ENCODE results near the gene SKI.

SKI gene

DNA sequence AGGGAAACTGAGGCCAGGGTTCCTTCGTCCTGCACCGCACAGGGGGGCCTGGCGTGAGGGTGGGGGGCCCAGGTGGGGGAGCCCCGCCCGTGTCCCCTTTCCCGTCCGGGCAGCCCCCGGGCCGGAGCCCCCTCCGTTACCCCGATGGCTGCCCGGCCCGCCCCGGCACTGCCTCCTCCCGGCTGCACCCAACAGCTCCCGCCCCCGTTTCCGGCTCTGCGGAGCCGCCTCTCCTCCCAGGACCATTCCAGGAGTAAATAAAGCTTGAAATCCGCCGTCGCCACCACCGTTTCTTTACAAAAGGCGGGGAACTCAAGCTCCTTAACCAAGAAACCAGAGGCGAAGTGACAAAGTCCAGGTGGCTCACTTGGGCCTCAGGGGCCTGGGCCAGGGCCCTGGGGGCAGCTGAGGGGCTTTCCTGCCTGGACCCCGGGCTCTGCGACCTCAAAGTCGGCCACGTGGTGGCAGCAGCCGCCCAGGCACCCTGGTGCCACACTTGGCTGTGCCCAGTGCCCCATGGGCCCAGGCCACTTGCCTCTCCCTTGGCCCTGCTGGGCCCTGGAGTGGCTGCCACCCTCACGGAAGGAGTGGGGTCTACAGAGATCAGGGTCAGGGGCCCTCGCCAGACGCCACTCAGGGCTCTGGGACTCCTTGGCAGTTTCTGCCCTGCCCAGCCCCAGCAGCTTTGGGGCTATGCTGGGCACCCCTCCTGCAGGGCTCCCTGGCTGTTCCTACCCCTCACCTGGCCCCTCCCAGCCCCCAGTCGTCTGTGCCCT, 33.0 kb upstream of the SKI start:
- peak; percentile 79 for DNase-seq

- no peak for DNase-seq
These were observed 32.3 kb upstream of the SKI start for GRCh38 chr1:2195785-2196184.

DNA sequence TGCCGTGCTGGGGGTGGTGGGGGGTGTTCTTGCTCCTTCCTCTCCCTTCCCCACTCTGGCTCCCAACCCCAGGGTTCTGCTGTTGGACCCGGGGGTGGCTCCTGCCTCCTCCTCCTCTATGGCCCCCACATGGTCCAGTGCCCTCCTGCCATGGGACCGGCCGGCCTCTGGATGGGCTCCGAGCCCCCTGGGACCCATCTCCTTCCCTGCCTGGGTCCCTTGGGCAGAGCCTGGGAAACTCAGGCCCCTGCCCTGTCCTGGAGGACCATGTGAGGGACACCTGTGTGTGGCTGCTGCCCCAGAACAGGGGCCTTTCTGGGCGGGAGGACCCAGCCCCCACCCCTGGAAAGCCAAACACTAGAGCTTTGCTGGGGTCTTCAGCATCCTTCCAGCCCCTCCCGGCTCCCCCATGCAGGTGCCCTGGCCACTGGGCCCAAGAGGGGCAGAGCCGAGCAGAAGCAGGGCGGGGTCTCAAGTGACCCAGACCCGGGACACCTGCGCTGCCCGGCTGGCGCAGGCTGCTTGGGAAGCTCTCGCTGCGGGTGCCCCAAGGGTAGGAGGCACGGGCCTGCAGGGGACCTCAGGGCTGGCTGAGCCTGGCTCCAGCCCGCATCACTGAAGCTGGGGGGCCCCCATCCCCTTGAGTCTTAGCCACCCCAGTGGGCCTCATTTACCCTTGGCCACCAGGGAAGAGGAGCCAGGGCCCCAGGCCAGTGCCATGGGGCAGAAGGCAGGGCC, 31.0 kb upstream of the SKI start:
- no peak for DNase-seq

DNA sequence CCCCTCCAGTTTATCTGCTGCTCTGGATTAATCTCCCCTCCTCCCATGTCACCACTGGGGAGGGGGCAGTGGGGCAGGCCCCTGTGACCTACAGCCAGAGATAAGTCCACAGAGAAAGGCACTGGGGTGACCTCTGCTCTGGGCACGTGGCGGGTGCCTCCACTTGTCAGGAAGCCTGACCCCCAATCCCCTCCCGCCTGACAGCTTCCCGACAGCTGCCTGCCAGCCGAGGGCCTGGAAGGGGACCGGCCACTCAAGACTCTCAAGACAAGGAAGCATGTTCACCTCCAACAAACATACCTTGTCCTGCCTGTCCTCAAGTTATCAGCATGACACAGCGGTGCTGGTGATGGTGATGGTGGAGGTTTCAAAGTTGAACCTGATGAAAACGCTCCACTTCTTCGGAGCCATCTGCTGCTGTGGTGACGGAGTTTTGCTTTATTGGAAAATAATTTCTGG, 30.4 kb upstream of the SKI start:
- no peak for DNase-seq

GRCh38 chr1:2198571-2198970, 29.5 kb upstream of the SKI start:
- no peak for DNase-seq

- no peak for DNase-seq
These were observed 28.9 kb upstream of the SKI start for GRCh38 chr1:2199042-2199810.

- DNase-seq: no peak
These were observed 27.7 kb upstream of the SKI start for GRCh38 chr1:2200308-2200943.

GRCh38 chr1:2201062-2201461, 27.1 kb upstream of the SKI start:
- DNase-seq: no peak

DNA sequence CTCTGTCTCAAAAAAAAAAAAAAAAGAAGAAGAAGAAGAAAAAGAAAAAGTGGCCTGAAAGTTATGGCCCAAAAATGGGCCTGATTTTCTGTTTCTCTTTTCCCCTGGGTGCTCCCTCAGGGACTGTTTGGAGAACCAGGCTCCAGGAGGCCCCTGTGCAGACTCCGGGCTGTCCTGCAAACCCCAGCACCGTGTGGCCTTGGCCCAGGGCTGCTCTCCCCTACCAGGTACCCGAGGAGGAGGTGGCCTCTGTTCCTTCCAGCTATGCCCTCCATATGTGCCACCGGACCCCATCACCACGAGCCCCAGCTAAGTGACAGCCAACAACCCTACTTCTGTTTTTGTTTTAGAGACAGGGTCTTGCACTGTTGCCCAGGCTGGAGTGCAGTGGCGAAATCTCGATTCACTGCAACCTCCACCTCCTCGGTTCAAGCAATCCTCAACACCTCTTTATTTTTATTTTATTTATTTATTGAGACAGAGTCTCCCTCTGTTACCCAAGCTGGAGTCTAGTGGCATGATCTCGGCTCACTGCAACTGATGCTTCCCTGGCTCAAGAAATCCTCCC, 26.0 kb upstream of the SKI start:
- DNase-seq: no peak

DNA sequence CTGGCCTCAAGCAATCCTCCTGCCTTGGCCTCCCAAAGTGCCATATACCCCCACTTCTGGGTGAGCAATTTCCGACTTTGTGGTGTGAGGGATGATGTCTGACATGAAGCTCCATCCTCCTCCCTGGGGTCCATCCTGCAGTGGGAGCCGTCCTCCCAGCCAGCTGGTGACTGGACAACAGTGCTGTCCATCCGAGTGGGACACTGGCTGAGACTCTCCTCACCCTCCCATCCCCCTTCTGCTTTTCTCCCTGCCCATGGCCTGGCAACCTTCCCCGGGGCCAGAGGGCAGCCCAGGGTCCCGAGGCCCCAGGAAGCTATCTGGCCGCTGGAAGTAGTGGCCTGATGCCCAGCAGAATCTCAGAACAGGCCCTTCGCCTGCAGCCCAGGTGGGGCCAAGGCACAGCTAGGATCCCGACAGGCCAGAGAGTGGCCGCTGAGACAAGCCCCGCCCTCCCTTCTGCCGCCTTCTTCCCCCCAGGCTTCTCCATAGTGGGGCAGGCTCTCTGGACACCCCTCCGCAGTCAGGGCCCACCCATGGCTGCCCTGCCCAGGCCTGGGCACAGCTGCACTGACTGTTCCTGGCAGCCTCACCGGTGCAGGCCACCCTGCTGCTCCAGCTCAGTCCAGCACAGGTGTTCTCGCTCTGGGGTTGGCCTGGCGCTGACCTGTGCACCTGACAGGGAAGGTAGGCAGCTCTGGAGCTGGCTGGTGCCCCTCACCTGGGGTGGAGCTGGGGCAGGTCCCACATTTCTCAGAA, 25.1 kb upstream of the SKI start:
- no peak for DNase-seq

GRCh38 chr1:2203671-2204414, 24.3 kb upstream of the SKI start:
- DNase-seq: no peak

GRCh38 chr1:2204415-2205190, 23.5 kb upstream of the SKI start:
- no peak for DNase-seq

GRCh38 chr1:2205191-2205952, 22.7 kb upstream of the SKI start:
- no peak for DNase-seq

DNA sequence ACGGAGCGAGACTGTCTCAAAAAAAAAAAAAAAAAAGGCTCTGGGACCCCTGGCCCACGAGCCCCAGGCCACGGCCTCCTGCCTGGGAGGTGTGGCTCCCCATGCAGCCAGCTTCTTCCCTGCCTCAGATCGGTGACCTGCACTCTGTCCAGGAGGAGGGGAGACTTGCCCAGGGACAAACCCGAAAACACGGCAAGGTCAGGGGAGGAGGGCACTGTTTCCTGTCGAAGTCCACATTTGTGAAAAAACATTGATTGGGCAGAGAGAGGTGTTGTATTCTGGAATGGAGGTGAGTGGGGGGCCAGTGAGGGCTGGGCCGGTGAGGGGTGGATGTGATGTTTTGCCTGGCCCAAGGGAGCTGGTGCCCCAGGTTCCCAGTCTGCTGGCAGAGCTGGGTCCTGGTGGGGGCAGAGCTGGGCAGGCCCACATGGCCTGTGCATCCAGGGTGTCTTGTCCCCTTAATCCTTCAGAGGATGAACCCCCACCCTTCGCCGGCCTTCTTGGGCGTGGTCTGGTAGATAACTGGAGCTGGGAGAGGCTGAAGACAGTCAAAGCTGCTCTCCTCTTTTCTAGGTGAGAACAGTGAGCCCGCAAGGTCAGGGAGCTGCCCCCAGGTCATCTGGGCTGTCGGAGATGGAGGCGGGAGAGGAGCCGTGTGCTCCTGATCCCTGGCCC, 21.2 kb upstream of the SKI start:
- DNase-seq: no peak

DNA sequence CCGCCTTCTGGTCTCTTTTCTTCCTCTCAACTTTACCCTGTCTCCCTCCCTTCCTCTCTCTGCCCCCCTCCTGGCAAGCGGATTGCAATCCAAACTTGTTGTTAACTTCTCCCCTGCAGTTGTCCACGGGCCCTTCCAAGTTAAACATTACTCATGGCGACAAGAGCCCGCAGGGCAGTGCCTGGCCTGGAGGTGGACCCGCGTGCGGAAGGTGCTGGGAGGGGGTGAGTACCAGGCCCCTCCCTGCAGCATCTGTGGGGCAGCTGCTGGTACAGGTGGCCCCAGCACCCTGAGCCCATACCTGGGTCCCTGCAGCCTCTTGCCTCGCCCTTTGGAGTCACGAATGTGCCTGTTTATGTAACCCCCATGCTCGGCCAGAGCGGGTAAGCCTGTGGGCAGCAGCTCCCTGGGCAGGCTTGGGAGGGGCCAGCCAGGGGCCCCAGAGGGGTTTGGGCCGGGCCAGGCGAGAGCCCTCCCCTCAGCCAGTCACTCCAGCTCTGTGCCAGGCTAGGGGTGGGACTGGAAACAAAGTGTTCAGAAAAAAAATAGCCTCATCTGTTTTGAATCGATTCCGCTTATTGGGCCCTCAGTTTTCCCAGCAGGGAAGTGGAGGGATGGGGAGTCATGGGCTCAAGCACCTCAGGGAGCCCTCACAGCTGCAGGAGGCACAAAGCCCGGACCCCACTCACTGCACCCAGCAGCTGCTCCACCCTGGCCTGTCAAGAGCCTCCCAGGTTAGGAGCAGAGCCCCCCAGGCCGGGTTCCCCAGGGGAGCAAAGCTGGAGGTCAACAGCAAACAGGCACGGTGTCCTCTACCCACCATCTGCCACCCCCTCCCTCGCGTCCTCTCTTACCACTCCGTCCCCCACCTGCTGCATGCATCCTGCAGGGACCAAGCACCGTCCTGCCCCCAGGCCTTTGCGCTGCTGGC, 19.5 kb upstream of the SKI start:
- no peak for DNase-seq

GRCh38 chr1:2209400-2210083, 18.6 kb upstream of the SKI start:
- DNase-seq: no peak

DNA sequence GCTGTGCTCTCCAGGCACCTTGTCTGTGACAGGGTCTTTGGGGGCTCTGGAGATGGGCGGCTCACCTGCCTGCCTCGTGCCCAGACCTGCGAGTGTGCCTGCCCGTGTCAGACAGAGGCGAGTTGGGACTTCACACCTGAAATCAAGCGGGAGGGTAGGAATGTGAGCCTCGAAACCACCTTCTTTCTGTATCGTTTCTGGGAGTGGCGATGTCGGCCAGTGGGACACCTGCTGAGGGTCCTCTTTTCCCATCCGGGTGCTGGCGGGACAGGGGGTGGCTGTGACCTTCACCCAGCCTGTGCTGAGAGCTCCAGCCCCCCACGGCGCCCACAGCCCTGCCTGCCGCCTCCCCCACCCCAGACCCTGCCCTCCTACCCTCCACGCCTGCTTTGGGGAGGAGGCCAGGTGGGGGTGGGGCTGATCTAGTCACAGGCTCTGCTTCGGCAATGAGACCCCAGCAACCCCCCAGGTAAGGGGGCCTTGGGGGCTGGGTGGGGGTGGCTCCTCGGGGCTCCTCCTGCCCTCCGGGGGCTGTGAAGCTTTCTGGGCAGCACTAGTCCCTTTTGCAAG, 17.9 kb upstream of the SKI start:
- DNase-seq: no peak

Measured in NK-92 treated with Interleukin-12 subunit alpha and Interleukin-12 subunit beta, amount 100 ng/mL, for 24 hours (cell line).